Mucosa of stomach (tissue), 1 donor: ENCODE results near the gene SKP1.

Experiments used
- H3K27me3 ChIP-seq: one replicate; pipeline ENCODE4 v1.7.0; 2013; ENCODE audit warnings: mild to moderate bottlenecking, low read length; ENCODE audit not compliant: control insufficient read depth, insufficient read depth
- H3K36me3 ChIP-seq: one replicate; pipeline ENCODE4 v1.7.0; 2013; ENCODE audit warnings: low read length; ENCODE audit not compliant: control insufficient read depth, insufficient read depth
- H3K4me1 ChIP-seq: one replicate; pipeline ENCODE4 v1.7.0; 2013; ENCODE audit warnings: mild to moderate bottlenecking, low read length; ENCODE audit not compliant: control insufficient read depth, insufficient read depth
- H3K4me3 ChIP-seq: one replicate; pipeline ENCODE4 v1.7.0; 2013; ENCODE audit warnings: low read length
- H3K9ac ChIP-seq: one replicate; pipeline ENCODE4 v1.7.0; 2013; ENCODE audit warnings: mild to moderate bottlenecking, low read length, moderate library complexity
- H3K9me3 ChIP-seq: one replicate; pipeline ENCODE4 v1.7.0; 2013; ENCODE audit warnings: mild to moderate bottlenecking, low read length, moderate library complexity; ENCODE audit not compliant: control insufficient read depth
- donor health status: Pancreatic carcinoma.

Gene SKP1

GRCh38 chr5:134129411-134130238 lies 47.1 kb downstream of the SKP1 start:
- Histone ChIP-seq H3K4me3 (no peak overlapping the region), H3K9me3 (no peaks in the 10 kb centered on the region), H3K9ac (no peak overlapping the region), H3K27me3 (no peaks in the 10 kb centered on the region), H3K4me1 (peaks cover 25% of the 10 kb centered on the region), H3K36me3 (peaks cover 4% of the 10 kb centered on the region)

- H3K4me1 ChIP-seq: peaks cover 25% of the 10 kb centered on the region
- no peaks in the 10 kb centered on the region for H3K27me3 ChIP-seq
- no peaks in the 10 kb centered on the region for H3K9me3 ChIP-seq
- H3K36me3 ChIP-seq: no peaks in the 10 kb centered on the region
- H3K4me3 ChIP-seq: no peak overlapping the region
- H3K9ac ChIP-seq: no peak overlapping the region
Observed at GRCh38 chr5:134128648-134128995, 48.1 kb downstream of the SKP1 start.

- H3K4me3 ChIP-seq: no peak overlapping the region
- H3K9me3 ChIP-seq: no peaks in the 10 kb centered on the region
- peaks cover 25% of the 10 kb centered on the region for H3K4me1 ChIP-seq
- no peaks in the 10 kb centered on the region for H3K27me3 ChIP-seq
- H3K9ac ChIP-seq: no peak overlapping the region
- H3K36me3 ChIP-seq: no peaks in the 10 kb centered on the region
Observed at GRCh38 chr5:134127988-134128647, 48.6 kb downstream of the SKP1 start.

GRCh38 chr5:134127376-134127861 lies 49.3 kb downstream of the SKP1 start:
- no peaks in the 10 kb centered on the region for H3K27me3 ChIP-seq
- H3K9me3 ChIP-seq: no peaks in the 10 kb centered on the region
- no peaks in the 10 kb centered on the region for H3K36me3 ChIP-seq
- no peak overlapping the region for H3K4me3 ChIP-seq
- H3K4me1 ChIP-seq: peaks cover 25% of the 10 kb centered on the region
- H3K9ac ChIP-seq: no peak overlapping the region

GRCh38 chr5:134125039-134126015 lies 51.4 kb downstream of the SKP1 start:
- Histone ChIP-seq H3K36me3 (no peaks in the 10 kb centered on the region), H3K4me3 (no peak overlapping the region), H3K9ac (no peak overlapping the region), H3K4me1 (peaks cover 25% of the 10 kb centered on the region), H3K9me3 (no peaks in the 10 kb centered on the region), H3K27me3 (no peaks in the 10 kb centered on the region)

- Histone ChIP-seq H3K4me3 (no peak overlapping the region), H3K36me3 (no peaks in the 10 kb centered on the region), H3K9me3 (no peaks in the 10 kb centered on the region), H3K9ac (no peak overlapping the region), H3K4me1 (peaks cover 25% of the 10 kb centered on the region), H3K27me3 (no peaks in the 10 kb centered on the region)
Observed at GRCh38 chr5:134124289-134125038, 52.3 kb downstream of the SKP1 start.

GRCh38 chr5:134123360-134123759 lies 53.4 kb downstream of the SKP1 start:
- Histone ChIP-seq H3K27me3 (no peaks in the 10 kb centered on the region), H3K9ac (no peak overlapping the region)

GRCh38 chr5:134122530-134122929 lies 54.2 kb downstream of the SKP1 start:
- H3K4me3 ChIP-seq: no peak overlapping the region
- H3K36me3 ChIP-seq: no peaks in the 10 kb centered on the region
- no peaks in the 10 kb centered on the region for H3K27me3 ChIP-seq
- no peaks in the 10 kb centered on the region for H3K9me3 ChIP-seq
- no peak overlapping the region for H3K9ac ChIP-seq
- H3K4me1 ChIP-seq: peaks cover 20% of the 10 kb centered on the region

More at GRCh38 chr5:134123360-134123759, 53.4 kb downstream of the SKP1 start:
- Histone ChIP-seq H3K4me3 (no peak overlapping the region), H3K4me1 (peaks cover 25% of the 10 kb centered on the region), H3K36me3 (no peaks in the 10 kb centered on the region), H3K9me3 (no peaks in the 10 kb centered on the region)

GRCh38 chr5:134120386-134121138 lies 56.2 kb downstream of the SKP1 start:
- Histone ChIP-seq H3K27me3 (no peaks in the 10 kb centered on the region), H3K9me3 (no peaks in the 10 kb centered on the region), H3K4me3 (no peak overlapping the region), H3K4me1 (peaks cover 9% of the 10 kb centered on the region), H3K36me3 (no peaks in the 10 kb centered on the region), H3K9ac (no peak overlapping the region)

GRCh38 chr5:134119720-134120119 lies 57.0 kb downstream of the SKP1 start:
- H3K4me1 ChIP-seq: peaks cover under 1% of the 10 kb centered on the region
- H3K4me3 ChIP-seq: no peak overlapping the region
- H3K9me3 ChIP-seq: no peaks in the 10 kb centered on the region
- no peaks in the 10 kb centered on the region for H3K27me3 ChIP-seq
- no peaks in the 10 kb centered on the region for H3K36me3 ChIP-seq
- H3K9ac ChIP-seq: no peak overlapping the region
